Spleen (tissue), 11 donors: ENCODE results near the gene CROCC2. TPM values are rescaled to one million over a fixed set of nuclear protein-coding genes. Genes with fewer than 3 reads are reported as not detected.
A peak's percentile ranks its signal among the peaks of the same experiment; 100 is the strongest.

Experiments
- DNase-seq: peaks from one replicate; pipeline ENCODE4 v3.0.0-alpha.2; 2020
- H3K27ac ChIP-seq, 8 donors: fragments of 200-600 bp; sonication (generic) in 7 of 8; 1 replicate in 4 of 8; 2 replicates in 4 of 8; pipeline versions ENCODE4 v1.5.0 to v1.8.0; 2016 to 2021; ENCODE audit warnings: inconsistent platforms in 4 of 8, mild to moderate bottlenecking in 4 of 8, moderate library complexity in 1 of 8
- H3K27me3 ChIP-seq, 7 donors: fragments of 200-600 bp; sonication (generic) in 6 of 7; replicated peaks in 1 of 7; 1 replicate in 4 of 7; 2 replicates in 3 of 7; pipeline versions ENCODE4 v1.5.0 to v1.8.0; 2016 to 2021; ENCODE audit warnings: inconsistent platforms in 3 of 7, mild to moderate bottlenecking in 1 of 7
- H3K36me3 ChIP-seq, 6 donors: fragments of 200-600 bp; sonication (generic) in 5 of 6; 1 replicate in 4 of 6; 2 replicates in 2 of 6; pipeline versions ENCODE4 v1.5.0 to v1.8.0; 2016 to 2021; ENCODE audit warnings: inconsistent platforms in 2 of 6
- H3K4me1 ChIP-seq, 6 donors: fragments of 200-600 bp; sonication (generic) in 5 of 6; 1 replicate in 3 of 6; 2 replicates in 3 of 6; pipeline versions ENCODE4 v1.5.0 to v1.8.0; 2016 to 2021; ENCODE audit warnings: inconsistent platforms in 3 of 6
- H3K4me3 ChIP-seq, 8 donors: fragments of 200-600 bp; sonication (generic) in 7 of 8; 1 replicate in 4 of 8; 2 replicates in 4 of 8; pipeline versions ENCODE4 v1.5.0 to v1.8.0; 2016 to 2021; ENCODE audit warnings: inconsistent platforms in 4 of 8, mild to moderate bottlenecking in 4 of 8, moderate library complexity in 2 of 8
- H3K9me3 ChIP-seq, 8 donors: fragments of 200-600 bp; sonication (generic) in 7 of 8; 1 replicate in 4 of 8; 2 replicates in 4 of 8; pipeline versions ENCODE4 v1.5.0 to v1.8.0; 2016 to 2021; ENCODE audit warnings: inconsistent platforms in 4 of 8
- POLR2A ChIP-seq, 3 donors: fragments of 450-650 bp; IDR thresholded peaks; one replicate each; pipeline ENCODE4 v1.5.1; 2017; ENCODE audit warnings: antibody characterized with exemption in 3 of 3, mild to moderate bottlenecking in 1 of 3
- POLR2AphosphoS5 ChIP-seq, 3 donors: sonication (generic); formaldehyde crosslinking; IDR thresholded peaks; one replicate each; pipeline ENCODE4 v1.5.1; 2017; ENCODE audit warnings: antibody characterized with exemption in 3 of 3
- WGBS, 5 donors: extraction: QIAGEN DNeasy Blood & Tissue Kit in 3 of 5; methylation state at CpG; one replicate each; pipeline versions ENCODE4 v1.1.5 to v1.1.7; 2013 to 2018; 5-methylcytosine and 5-hydroxymethylcytosine counted together
- intact Hi-C: fragments of 100-400 bp; cut with DNase I; formaldehyde crosslinking; loops from one replicate; pipeline ENCODE4 v1.15.0; 2023; ENCODE audit warnings: low total_unique reads
- polyA plus RNA-seq, 3 donors: library from polyadenylated mRNA; stranded (reverse); fragments of 200-250 nt; gene quantifications; one replicate each; pipeline ENCODE4 v1.2.1, GENCODE V29; 2013
- total RNA-seq, 7 donors: library from RNA; depleted of rRNA in 3 of 7; stranded (reverse); fragments of >200 nt in 3 of 7; fragmentation: NEBNext Ultra II Directional in 4 of 7; extraction: Animal tissue kit (Norgen Biotek cat#: 25700) in 4 of 7; gene quantifications; one replicate each; pipeline versions ENCODE4 v1.1.0 to v1.2.1, GENCODE V29; 2016 to 2021
- TF ChIP-seq, protein P1 (sequence below), 11 experiments: fragments of 200-600 bp in 7 of 11; fragments of 450-650 bp in 4 of 11; sonication (generic) in 4 of 11; IDR thresholded peaks in 8 of 11; conservative IDR thresholded peaks in 3 of 11; 1 replicate in 7 of 11; 2 replicates in 4 of 11; pipeline versions ENCODE4 v1.4.0 to v1.8.0; 2016 to 2021; ENCODE audit warnings: antibody characterized with exemption in 11 of 11, inconsistent platforms in 4 of 11, mild to moderate bottlenecking in 1 of 11
- donor health status: healthy with polysubstance abuse.
- donor health status: DM: no; HTN: no; CAD: no; lungs with moderate emphysema.
- donor health status: DM: no; HTN: no; CAD: no.
- donor health status: Bipolar disorder and iron deficiency.
- donor health status: healthy.
- donor health status: DM: no; HTN: no; CAD: no.
- donor health status: DM: yes; HTN: yes; CAD: no.

Gene CROCC2
- total and polyA plus RNA-seq, 10 donors, result 0.04 to 3.6 (median 0.75) TPM

DNA sequence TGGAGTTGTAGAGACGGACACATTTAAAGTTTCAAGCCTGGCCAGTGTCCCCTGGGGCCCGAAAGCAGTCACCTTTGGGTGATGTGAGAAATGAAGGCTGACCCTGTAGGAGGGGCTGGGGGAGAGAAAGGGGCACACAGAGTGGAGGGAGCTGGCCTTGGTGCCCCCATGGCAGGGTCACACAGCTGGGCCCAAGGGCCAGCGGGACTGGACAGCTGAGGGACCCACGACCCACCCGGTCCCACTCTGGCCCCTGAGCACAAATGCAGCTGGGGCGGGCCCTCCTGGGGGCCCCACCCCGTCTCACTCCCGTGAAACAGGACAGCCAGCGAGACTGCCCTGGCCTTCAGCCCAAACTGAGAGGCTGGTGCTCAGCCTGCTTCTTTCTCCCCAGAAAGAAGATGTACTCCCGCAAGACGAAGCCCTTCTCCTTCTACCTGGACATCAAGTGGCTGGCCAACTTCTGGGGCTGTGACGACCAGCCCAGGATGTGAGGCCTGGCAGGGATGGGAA is 31.4 kb upstream of the CROCC2 start:
- no peak overlapping the region for H3K4me3 ChIP-seq
- peaks cover 0 to 20% (median 8%) of the 10 kb centered on the region in 6 donors for H3K4me1 ChIP-seq
- DNase-seq, result peak; percentile 69
- H3K27me3 ChIP-seq, result no peaks in the 10 kb centered on the region
- no peaks in the 10 kb centered on the region for H3K36me3 ChIP-seq
- TF ChIP-seq, protein P1, sequence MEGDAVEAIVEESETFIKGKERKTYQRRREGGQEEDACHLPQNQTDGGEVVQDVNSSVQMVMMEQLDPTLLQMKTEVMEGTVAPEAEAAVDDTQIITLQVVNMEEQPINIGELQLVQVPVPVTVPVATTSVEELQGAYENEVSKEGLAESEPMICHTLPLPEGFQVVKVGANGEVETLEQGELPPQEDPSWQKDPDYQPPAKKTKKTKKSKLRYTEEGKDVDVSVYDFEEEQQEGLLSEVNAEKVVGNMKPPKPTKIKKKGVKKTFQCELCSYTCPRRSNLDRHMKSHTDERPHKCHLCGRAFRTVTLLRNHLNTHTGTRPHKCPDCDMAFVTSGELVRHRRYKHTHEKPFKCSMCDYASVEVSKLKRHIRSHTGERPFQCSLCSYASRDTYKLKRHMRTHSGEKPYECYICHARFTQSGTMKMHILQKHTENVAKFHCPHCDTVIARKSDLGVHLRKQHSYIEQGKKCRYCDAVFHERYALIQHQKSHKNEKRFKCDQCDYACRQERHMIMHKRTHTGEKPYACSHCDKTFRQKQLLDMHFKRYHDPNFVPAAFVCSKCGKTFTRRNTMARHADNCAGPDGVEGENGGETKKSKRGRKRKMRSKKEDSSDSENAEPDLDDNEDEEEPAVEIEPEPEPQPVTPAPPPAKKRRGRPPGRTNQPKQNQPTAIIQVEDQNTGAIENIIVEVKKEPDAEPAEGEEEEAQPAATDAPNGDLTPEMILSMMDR (IDR thresholded peaks at IDR 0.05 in 8 of 11, conservative IDR thresholded peaks at IDR 0.05 in 3 of 11), result no peak
- no peak for TF ChIP-seq POLR2AphosphoS5 (IDR thresholded peaks at IDR 0.05)
- no peak for TF ChIP-seq POLR2A (IDR thresholded peaks at IDR 0.05)
- H3K27ac ChIP-seq, result no peak overlapping the region
- no peaks in the 10 kb centered on the region for H3K9me3 ChIP-seq
- 84 to 98% (median 91%) methylated on average over 6 to 12 of the region's 12 CpGs for WGBS, 5 donors
- intact Hi-C loops, result no loop called here

DNA sequence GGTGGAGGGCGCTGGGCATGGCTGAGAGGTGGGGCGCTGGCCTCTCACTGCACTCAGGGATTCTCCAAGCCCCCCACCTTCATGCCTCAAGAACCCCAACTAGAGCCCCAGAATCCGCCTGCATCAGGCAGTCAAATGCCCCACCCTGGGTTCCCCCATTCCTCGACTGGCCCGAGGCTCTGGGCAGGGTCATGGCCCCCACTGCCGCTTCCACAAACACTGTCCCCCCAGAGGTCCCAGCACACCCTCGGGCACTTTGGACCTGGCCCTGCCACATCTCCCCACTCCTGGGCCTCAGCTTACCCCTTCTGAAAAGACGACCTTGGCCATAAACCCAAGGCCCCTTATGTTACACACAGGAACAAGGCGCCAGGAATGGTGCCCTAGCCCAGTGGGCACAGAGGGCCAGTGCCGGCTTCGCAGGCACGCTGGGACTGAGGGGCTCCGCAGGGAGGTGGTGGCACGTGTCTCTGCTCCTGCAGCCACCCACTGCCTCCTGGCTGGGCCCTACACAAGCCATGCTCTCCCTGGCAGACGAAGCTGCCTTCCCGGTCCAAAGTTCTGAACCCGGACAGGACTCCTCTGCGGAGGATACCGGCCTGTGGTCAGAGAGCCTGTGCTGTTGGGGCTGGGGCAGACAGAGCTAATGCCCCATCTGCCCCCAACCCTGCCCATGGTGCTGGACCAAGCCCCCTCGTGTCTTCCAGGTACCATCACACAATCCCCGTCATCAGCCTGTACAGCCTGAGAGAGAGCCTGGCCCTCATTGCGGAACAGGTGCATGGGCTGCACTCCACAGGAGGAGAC is 30.7 kb upstream of the CROCC2 start:
- Histone ChIP-seq H3K27me3 (no peaks in the 10 kb centered on the region), H3K4me1 (peaks cover 0 to 20% (median 8%) of the 10 kb centered on the region in 6 donors), H3K9me3 (no peaks in the 10 kb centered on the region), H3K36me3 (no peaks in the 10 kb centered on the region), H3K4me3 (no peak overlapping the region), H3K27ac (peak overlapping the region in 1 of 8 donors; percentile 54)
- intact Hi-C loops, result no loop called here
- DNase-seq, result peak; percentile 62
- WGBS, 5 donors, result 92 to 96% (median 94%) methylated on average over 11 to 22 of the region's 22 CpGs
- TF ChIP-seq POLR2A (IDR thresholded peaks at IDR 0.05), result no peak
- TF ChIP-seq, protein P1 (IDR thresholded peaks at IDR 0.05 in 8 of 11, conservative IDR thresholded peaks at IDR 0.05 in 3 of 11), result no peak
- TF ChIP-seq POLR2AphosphoS5 (IDR thresholded peaks at IDR 0.05), result no peak

DNA sequence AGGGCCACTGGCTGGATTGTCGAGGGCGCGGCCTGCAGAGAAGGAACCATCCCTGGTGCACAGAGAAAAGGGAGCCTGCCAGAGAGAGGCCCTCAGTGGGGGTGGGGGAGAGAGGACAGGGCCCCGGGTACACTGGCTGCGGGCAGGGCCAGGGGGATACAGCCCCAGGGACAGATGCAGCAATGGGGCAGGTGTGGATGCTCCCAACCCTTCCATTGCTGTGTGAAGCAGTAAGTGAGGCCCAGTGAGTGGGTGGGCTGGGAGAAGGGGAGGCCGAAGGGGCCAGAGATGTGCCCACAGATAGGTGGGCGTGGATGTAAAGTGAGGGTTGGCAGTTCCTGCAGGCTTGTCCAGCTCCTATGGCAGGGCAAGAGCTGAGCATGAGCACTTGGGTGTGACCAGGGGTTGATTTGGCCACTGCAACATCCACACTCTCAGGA is 30.1 kb upstream of the CROCC2 start:
- Histone ChIP-seq H3K27ac (peak overlapping the region in 3 of 8 donors; percentile 33 to 54 (median 51)), H3K27me3 (no peaks in the 10 kb centered on the region), H3K4me3 (no peak overlapping the region), H3K4me1 (peaks cover 0 to 20% (median 8%) of the 10 kb centered on the region in 6 donors), H3K9me3 (no peaks in the 10 kb centered on the region), H3K36me3 (no peaks in the 10 kb centered on the region)
- DNase-seq, result no peak
- TF ChIP-seq POLR2AphosphoS5 (IDR thresholded peaks at IDR 0.05) (no peak), POLR2A (IDR thresholded peaks at IDR 0.05) (no peak)
- TF ChIP-seq, protein P1 (IDR thresholded peaks at IDR 0.05 in 8 of 11, conservative IDR thresholded peaks at IDR 0.05 in 3 of 11), result no peak
- intact Hi-C loops, result no loop called here
- WGBS, 5 donors, result 63 to 78% (median 75%) methylated on average over 7 of the region's 7 CpGs
